Measurements from ENCODE around the gene PTCD2.
A peak's percentile ranks its signal among the peaks of the same experiment; 100 is the strongest.

PTCD2 gene

DNA sequence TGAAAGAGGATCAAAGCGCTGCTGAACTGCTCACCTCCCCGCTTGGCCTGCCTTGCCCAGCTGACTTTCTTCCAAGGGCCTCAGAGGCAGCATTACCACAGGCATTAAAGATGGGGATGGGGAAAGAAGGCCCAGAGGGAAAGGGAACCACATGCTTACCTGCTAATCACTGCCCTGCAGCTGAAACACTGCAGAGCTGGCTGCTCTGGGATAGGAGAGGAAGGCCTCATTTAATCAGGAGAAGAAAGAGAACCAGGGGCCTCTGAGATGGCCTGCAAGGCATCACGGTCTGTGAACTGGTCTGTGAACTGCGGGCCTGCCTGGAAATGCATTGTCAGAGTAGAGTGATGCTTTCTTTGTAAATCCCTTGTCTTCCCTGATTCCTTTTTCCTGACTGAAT lies 44.8 kb downstream of the PTCD2 start:
- DNase-seq, result no peak
- POLR2A ChIA-PET, result no interaction called here
- Histone ChIP-seq H3K27me3 (replicated peaks in 2 of 5; ENCODE audit: control insufficient read depth in 4 of 5, insufficient read depth in 5 of 5, low read length in 4 of 5) (no peaks in the 10 kb centered on the region), H3K4me1 (ENCODE audit: control extremely low read depth in 1 of 4, control insufficient read depth in 4 of 4, insufficient read depth in 4 of 4, low read length in 3 of 4) (peaks cover 0 to 17% (median 4%) of the 10 kb centered on the region in 4 experiments), H3K36me3 (ENCODE audit: control insufficient read depth in 4 of 4, insufficient read depth in 4 of 4, low read length in 3 of 4) (peaks cover 6 to 25% (median 20%) of the 10 kb centered on the region in 4 experiments), H3K9me3 (ENCODE audit: control extremely low read depth in 1 of 5, control insufficient read depth in 4 of 5, insufficient read depth in 2 of 5, low read depth in 1 of 5, low read length in 4 of 5) (no peaks in the 10 kb centered on the region), H3K4me3 (ENCODE audit: control insufficient read depth in 1 of 7, extremely low read depth in 1 of 7, insufficient read depth in 4 of 7, low read depth in 2 of 7, low read length in 6 of 7) (no peak overlapping the region), H3K27ac (ENCODE audit: insufficient read depth in 1 of 2, low read depth in 1 of 2, low read length in 2 of 2, poor library complexity in 1 of 2, severe bottlenecking in 2 of 2) (no peak overlapping the region)
- CTCF ChIA-PET, result interaction anchor here (0.8 to 6.1 kb wide), 7 partner anchors 9 to 160 kb away, joined by 3 to 87 read pairs (median 8); no protein-coding TSS in a partner anchor
- 96% methylated on average over 2 of the region's 4 CpGs for WGBS (ENCODE audit: insufficient coverage)

DNA sequence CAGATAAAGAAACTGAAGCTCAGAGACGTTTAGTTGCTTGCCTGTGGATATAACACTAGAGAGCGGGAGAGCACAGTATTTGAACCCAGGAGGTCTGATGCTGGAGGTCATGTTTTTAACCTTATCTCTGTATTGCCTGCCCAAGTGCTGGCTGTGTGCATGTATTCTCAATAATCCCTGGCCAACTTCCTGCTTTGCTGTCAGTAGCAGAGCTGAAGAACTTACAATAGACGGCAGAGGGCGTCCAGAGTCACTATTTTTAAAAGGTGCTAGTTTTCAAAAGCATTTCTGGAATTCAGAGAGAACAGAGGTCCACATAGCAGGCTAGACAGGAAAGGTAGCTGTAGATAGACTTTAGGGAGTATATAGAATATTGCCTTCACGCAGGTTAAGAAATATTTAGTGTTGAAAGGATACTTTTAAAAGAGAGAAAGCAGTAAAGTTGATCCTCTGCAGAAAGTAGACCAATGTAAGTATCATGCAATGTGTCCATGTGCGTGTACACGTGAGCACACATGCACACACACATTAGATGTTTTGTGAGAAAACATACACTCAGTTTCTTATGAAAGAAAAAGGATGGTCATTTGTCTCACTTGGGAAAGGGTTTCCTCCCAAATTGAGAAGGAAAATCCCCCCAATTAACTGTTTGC lies 46.3 kb downstream of the PTCD2 start:
- ChIA-PET POLR2A (no interaction called here), CTCF (interaction anchor here (0.7 to 6.1 kb wide), 18 partner anchors 8 to 483 kb away, joined by 3 to 87 read pairs (median 6); no protein-coding TSS in a partner anchor)
- no peak overlapping the region for H3K27ac ChIP-seq (ENCODE audit: insufficient read depth in 1 of 2, low read depth in 1 of 2, low read length in 2 of 2, poor library complexity in 1 of 2, severe bottlenecking in 2 of 2)
- peaks cover 5 to 14% (median 12%) of the 10 kb centered on the region in 4 experiments for H3K36me3 ChIP-seq (ENCODE audit: control insufficient read depth in 4 of 4, insufficient read depth in 4 of 4, low read length in 3 of 4)
- no peak overlapping the region for H3K4me3 ChIP-seq (ENCODE audit: control insufficient read depth in 1 of 7, extremely low read depth in 1 of 7, insufficient read depth in 4 of 7, low read depth in 2 of 7, low read length in 6 of 7)
- DNase-seq, result peak; percentile 70 to 84 (median 82)
- whole genome bisulfite sequencing (ENCODE audit: insufficient coverage), result 28% methylated on average over 5 of the region's 7 CpGs
- no peaks in the 10 kb centered on the region for H3K9me3 ChIP-seq (ENCODE audit: control extremely low read depth in 1 of 5, control insufficient read depth in 4 of 5, insufficient read depth in 2 of 5, low read depth in 1 of 5, low read length in 4 of 5)
- no peaks in the 10 kb centered on the region for H3K27me3 ChIP-seq (replicated peaks in 2 of 5; ENCODE audit: control insufficient read depth in 4 of 5, insufficient read depth in 5 of 5, low read length in 4 of 5)
- H3K4me1 ChIP-seq (ENCODE audit: control extremely low read depth in 1 of 4, control insufficient read depth in 4 of 4, insufficient read depth in 4 of 4, low read length in 3 of 4), result peaks cover 0 to 17% (median 4%) of the 10 kb centered on the region in 4 experiments

DNA sequence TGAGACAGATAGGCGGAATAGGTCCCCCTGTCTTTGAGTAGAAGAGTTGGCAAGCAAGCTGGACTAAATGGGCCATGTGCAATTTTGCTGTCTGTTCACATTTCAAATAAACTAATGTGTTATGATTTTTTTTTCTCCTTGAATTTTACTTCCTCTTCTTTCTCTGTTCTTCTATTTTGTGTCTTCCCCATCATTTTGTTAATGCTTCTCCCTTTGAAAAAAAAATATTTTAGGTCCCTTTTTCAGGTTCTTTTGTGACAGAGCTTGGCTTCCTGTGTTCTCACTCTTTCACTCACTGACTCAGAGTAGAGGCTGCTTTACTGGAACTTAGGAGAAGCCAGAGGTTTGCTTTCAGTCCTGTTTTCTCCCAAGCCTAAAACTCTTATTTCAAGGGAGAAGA lies 48.1 kb downstream of the PTCD2 start:
- Histone ChIP-seq H3K4me1 (ENCODE audit: control extremely low read depth in 1 of 4, control insufficient read depth in 4 of 4, insufficient read depth in 4 of 4, low read length in 3 of 4) (peaks cover 0 to 17% (median 4%) of the 10 kb centered on the region in 4 experiments), H3K36me3 (ENCODE audit: control insufficient read depth in 4 of 4, insufficient read depth in 4 of 4, low read length in 3 of 4) (peaks cover 0 to 3% (median 1%) of the 10 kb centered on the region in 4 experiments), H3K9me3 (ENCODE audit: control extremely low read depth in 1 of 5, control insufficient read depth in 4 of 5, insufficient read depth in 2 of 5, low read depth in 1 of 5, low read length in 4 of 5) (no peaks in the 10 kb centered on the region), H3K27me3 (replicated peaks in 2 of 5; ENCODE audit: control insufficient read depth in 4 of 5, insufficient read depth in 5 of 5, low read length in 4 of 5) (no peaks in the 10 kb centered on the region), H3K27ac (ENCODE audit: insufficient read depth in 1 of 2, low read depth in 1 of 2, low read length in 2 of 2, poor library complexity in 1 of 2, severe bottlenecking in 2 of 2) (no peak overlapping the region), H3K4me3 (ENCODE audit: control insufficient read depth in 1 of 7, extremely low read depth in 1 of 7, insufficient read depth in 4 of 7, low read depth in 2 of 7, low read length in 6 of 7) (no peak overlapping the region)
- DNase-seq, result no peak
- no CpG with 5 or more reads among the region's 1 CpG for WGBS (ENCODE audit: insufficient coverage)
- CTCF ChIA-PET, result interaction anchor here (1.0 to 6.1 kb wide), 6 partner anchors 10 to 157 kb away, joined by 3 to 87 read pairs (median 14); no protein-coding TSS in a partner anchor
- POLR2A ChIA-PET, result no interaction called here

- no peak overlapping the region for H3K4me3 ChIP-seq (ENCODE audit: control insufficient read depth in 1 of 7, extremely low read depth in 1 of 7, insufficient read depth in 4 of 7, low read depth in 2 of 7, low read length in 6 of 7)
- ChIA-PET POLR2A (no interaction called here), CTCF (interaction anchor here (0.7 to 6.1 kb wide), 5 partner anchors 9 to 156 kb away, joined by 3 to 87 read pairs (median 6); no protein-coding TSS in a partner anchor)
- WGBS (ENCODE audit: insufficient coverage), result 100% methylated on average over 1 of the region's 1 CpG
- H3K4me1 ChIP-seq (ENCODE audit: control extremely low read depth in 1 of 4, control insufficient read depth in 4 of 4, insufficient read depth in 4 of 4, low read length in 3 of 4), result peaks cover 0 to 17% (median 4%) of the 10 kb centered on the region in 4 experiments
- no peak for DNase-seq
- no peaks in the 10 kb centered on the region for H3K27me3 ChIP-seq (replicated peaks in 2 of 5; ENCODE audit: control insufficient read depth in 4 of 5, insufficient read depth in 5 of 5, low read length in 4 of 5)
- no peaks in the 10 kb centered on the region for H3K36me3 ChIP-seq (ENCODE audit: control insufficient read depth in 4 of 4, insufficient read depth in 4 of 4, low read length in 3 of 4)
- H3K9me3 ChIP-seq (ENCODE audit: control extremely low read depth in 1 of 5, control insufficient read depth in 4 of 5, insufficient read depth in 2 of 5, low read depth in 1 of 5, low read length in 4 of 5), result no peaks in the 10 kb centered on the region
- no peak overlapping the region for H3K27ac ChIP-seq (ENCODE audit: insufficient read depth in 1 of 2, low read depth in 1 of 2, low read length in 2 of 2, poor library complexity in 1 of 2, severe bottlenecking in 2 of 2)
Observed at GRCh38 chr5:72369301-72369700, 49.1 kb downstream of the PTCD2 start.

DNA sequence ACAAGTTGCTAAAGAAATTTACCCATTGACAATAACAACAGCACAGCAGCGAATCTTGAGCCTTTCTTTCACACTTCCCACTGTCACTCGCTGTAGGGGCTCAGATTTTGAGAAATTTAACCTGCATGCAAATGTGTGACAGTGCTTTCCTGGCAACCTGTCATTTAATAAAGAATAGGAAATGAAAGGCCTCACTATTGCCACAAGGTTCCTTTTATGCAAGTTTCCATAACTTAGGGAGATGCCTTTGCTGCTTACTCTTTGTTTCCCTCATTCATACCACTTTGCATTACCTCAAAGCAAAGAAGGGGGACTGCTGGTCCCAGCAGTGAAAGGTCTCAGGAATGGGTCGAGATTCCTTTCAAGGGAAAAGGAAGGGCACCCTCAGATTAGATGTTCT lies 49.5 kb downstream of the PTCD2 start:
- H3K9me3 ChIP-seq (ENCODE audit: control extremely low read depth in 1 of 5, control insufficient read depth in 4 of 5, insufficient read depth in 2 of 5, low read depth in 1 of 5, low read length in 4 of 5), result no peaks in the 10 kb centered on the region
- H3K27ac ChIP-seq (ENCODE audit: insufficient read depth in 1 of 2, low read depth in 1 of 2, low read length in 2 of 2, poor library complexity in 1 of 2, severe bottlenecking in 2 of 2), result no peak overlapping the region
- H3K36me3 ChIP-seq (ENCODE audit: control insufficient read depth in 4 of 4, insufficient read depth in 4 of 4, low read length in 3 of 4), result no peaks in the 10 kb centered on the region
- no peaks in the 10 kb centered on the region for H3K27me3 ChIP-seq (replicated peaks in 2 of 5; ENCODE audit: control insufficient read depth in 4 of 5, insufficient read depth in 5 of 5, low read length in 4 of 5)
- peaks cover 0 to 17% (median 4%) of the 10 kb centered on the region in 4 experiments for H3K4me1 ChIP-seq (ENCODE audit: control extremely low read depth in 1 of 4, control insufficient read depth in 4 of 4, insufficient read depth in 4 of 4, low read length in 3 of 4)
- POLR2A ChIA-PET, result no interaction called here
- WGBS (ENCODE audit: insufficient coverage), result no CpG with 5 or more reads among the region's 3 CpGs
- no peak for DNase-seq
- H3K4me3 ChIP-seq (ENCODE audit: control insufficient read depth in 1 of 7, extremely low read depth in 1 of 7, insufficient read depth in 4 of 7, low read depth in 2 of 7, low read length in 6 of 7), result no peak overlapping the region
- CTCF ChIA-PET, result interaction anchor here (0.7 to 6.1 kb wide), 5 partner anchors 9 to 155 kb away, joined by 3 to 87 read pairs (median 6); no protein-coding TSS in a partner anchor

GRCh38 chr5:72372331-72372730 lies 52.2 kb downstream of the PTCD2 start:
- WGBS (ENCODE audit: insufficient coverage), result no CpG with 5 or more reads among the region's 1 CpG
- H3K4me1 ChIP-seq (ENCODE audit: control extremely low read depth in 1 of 4, control insufficient read depth in 4 of 4, insufficient read depth in 4 of 4, low read length in 3 of 4), result peaks cover 0 to 13% (median 6%) of the 10 kb centered on the region in 4 experiments
- H3K27me3 ChIP-seq (replicated peaks in 2 of 5; ENCODE audit: control insufficient read depth in 4 of 5, insufficient read depth in 5 of 5, low read length in 4 of 5), result no peaks in the 10 kb centered on the region
- POLR2A ChIA-PET, result no interaction called here
- no peak for DNase-seq
- H3K4me3 ChIP-seq (ENCODE audit: control insufficient read depth in 1 of 7, extremely low read depth in 1 of 7, insufficient read depth in 4 of 7, low read depth in 2 of 7, low read length in 6 of 7), result no peak overlapping the region
- CTCF ChIA-PET, result interaction anchor here (2.1 kb wide), 1 partner anchor 152 kb away, joined by 6 read pairs; no protein-coding TSS in a partner anchor
- H3K36me3 ChIP-seq (ENCODE audit: control insufficient read depth in 4 of 4, insufficient read depth in 4 of 4, low read length in 3 of 4), result no peaks in the 10 kb centered on the region
- no peak overlapping the region for H3K27ac ChIP-seq (ENCODE audit: insufficient read depth in 1 of 2, low read depth in 1 of 2, low read length in 2 of 2, poor library complexity in 1 of 2, severe bottlenecking in 2 of 2)
- H3K9me3 ChIP-seq (ENCODE audit: control extremely low read depth in 1 of 5, control insufficient read depth in 4 of 5, insufficient read depth in 2 of 5, low read depth in 1 of 5, low read length in 4 of 5), result no peaks in the 10 kb centered on the region

DNA sequence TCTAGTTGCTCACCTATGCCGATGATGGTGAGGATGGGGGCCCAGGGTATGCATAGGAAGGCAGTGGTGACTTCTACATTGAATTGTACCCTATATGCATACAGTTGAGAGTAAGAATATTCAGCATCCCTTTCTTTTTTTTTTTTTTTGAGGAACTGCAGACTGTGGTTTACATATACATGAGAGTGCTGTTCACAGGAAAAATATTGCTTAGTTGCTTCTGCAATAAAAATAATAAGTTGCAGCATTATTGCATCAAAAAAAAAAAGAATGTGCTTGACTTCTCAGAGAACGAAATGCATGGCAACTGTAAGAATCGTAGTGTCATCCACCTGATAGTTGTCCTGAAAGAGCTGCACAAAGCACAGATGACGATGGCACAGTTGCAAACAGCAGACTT lies 52.8 kb downstream of the PTCD2 start:
- WGBS (ENCODE audit: insufficient coverage), result 100% methylated on average over 3 of the region's 4 CpGs
- Histone ChIP-seq H3K36me3 (ENCODE audit: control insufficient read depth in 4 of 4, insufficient read depth in 4 of 4, low read length in 3 of 4) (no peaks in the 10 kb centered on the region), H3K9me3 (ENCODE audit: control extremely low read depth in 1 of 5, control insufficient read depth in 4 of 5, insufficient read depth in 2 of 5, low read depth in 1 of 5, low read length in 4 of 5) (no peaks in the 10 kb centered on the region), H3K4me1 (ENCODE audit: control extremely low read depth in 1 of 4, control insufficient read depth in 4 of 4, insufficient read depth in 4 of 4, low read length in 3 of 4) (peaks cover 3 to 14% (median 11%) of the 10 kb centered on the region in 4 experiments), H3K27ac (ENCODE audit: insufficient read depth in 1 of 2, low read depth in 1 of 2, low read length in 2 of 2, poor library complexity in 1 of 2, severe bottlenecking in 2 of 2) (no peak overlapping the region), H3K27me3 (replicated peaks in 2 of 5; ENCODE audit: control insufficient read depth in 4 of 5, insufficient read depth in 5 of 5, low read length in 4 of 5) (no peaks in the 10 kb centered on the region), H3K4me3 (ENCODE audit: control insufficient read depth in 1 of 7, extremely low read depth in 1 of 7, insufficient read depth in 4 of 7, low read depth in 2 of 7, low read length in 6 of 7) (no peak overlapping the region)
- DNase-seq, result no peak
- POLR2A ChIA-PET, result interaction anchor here (0.7 kb wide), 1 partner anchor 465 kb away, joined by 4 read pairs; no protein-coding TSS in a partner anchor
- CTCF ChIA-PET, result interaction anchor here (0.7 to 2.1 kb wide), 4 partner anchors 75 to 238 kb away, joined by 3 to 6 read pairs (median 3); no protein-coding TSS in a partner anchor

All from common myeloid progenitor, CD34-positive (primary cell).